H1 (cell line): ENCODE results near the gene TRAPPC6A.

Source experiments
- KDM1A ChIP-seq: fragments of 200-600, 300-600 bp; sonication (generic); IDR thresholded peaks from 2 replicates; pipeline ENCODE4 v1.7.1; 2016; ENCODE audit warnings: mild to moderate bottlenecking, low read length, borderline replicate concordance
- POLR2AphosphoS5 ChIP-seq: IDR thresholded peaks from 2 replicates; pipeline ENCODE4 v1.6.1; 2011; ENCODE audit warnings: low read depth, low read length
- RAD21 ChIP-seq, 2 experiments: IDR thresholded peaks in 1 of 2; conservative IDR thresholded peaks in 1 of 2; 2 replicates each; pipeline ENCODE4 v1.6.1; 2011; ENCODE audit warnings: low read depth in 2 of 2, low read length in 2 of 2, improper control_type of control experiment in 1 of 2, inconsistent platforms in 1 of 2, mild to moderate bottlenecking in 1 of 2, moderate library complexity in 1 of 2
- TBP ChIP-seq: IDR thresholded peaks from 2 replicates; pipeline ENCODE4 v1.6.1; 2011; ENCODE audit warnings: low read depth, low read length, improper control_type of control experiment

DNA sequence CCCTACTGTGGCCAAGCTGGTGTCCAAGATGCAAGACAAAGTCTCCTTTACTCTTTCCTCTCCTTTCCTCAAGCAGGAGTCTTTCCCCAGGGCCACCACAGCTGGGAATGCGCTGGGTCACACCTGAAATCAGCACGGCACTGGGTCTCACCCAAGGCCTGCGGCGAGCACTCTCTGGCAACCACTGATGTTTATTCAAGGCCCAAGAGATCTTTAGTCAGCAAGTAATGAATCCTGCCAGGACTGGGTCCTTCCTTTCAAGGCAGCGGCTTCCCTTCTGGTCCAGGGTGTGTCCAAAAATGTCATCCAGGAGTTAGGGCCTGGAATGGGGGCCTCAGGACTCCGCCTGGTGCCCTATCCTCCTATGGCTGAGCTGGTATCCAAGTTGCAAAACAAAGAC lies 24.6 kb upstream of the TRAPPC6A start:
- TF ChIP-seq POLR2AphosphoS5: no peak
- no peak for TF ChIP-seq TBP
- TF ChIP-seq RAD21 (IDR thresholded peaks at IDR 0.05 in 1 of 2, conservative IDR thresholded peaks at IDR 0.05 in 1 of 2; ENCODE audit: low read depth in 2 of 2, low read length in 2 of 2): no peak
- no peak for TF ChIP-seq KDM1A
